Uterus (tissue), 4 donors: ENCODE measurements around the gene SLC7A7. TPM values are rescaled to one million over a fixed set of nuclear protein-coding genes. Genes with fewer than 3 reads are reported as not detected.

Experiments
- DNase-seq, 2 donors: peaks; one replicate each; pipeline ENCODE4 v3.0.0-alpha.2; 2019 to 2020
- H3K27ac ChIP-seq, 2 donors: fragments of 200-600 bp; sonication (generic); 1 replicate in 1 of 2; 2 replicates in 1 of 2; pipeline ENCODE4 v1.5.1; 2016 to 2018
- H3K27me3 ChIP-seq, 2 donors: fragments of 200-600 bp; sonication (generic); one replicate each; pipeline ENCODE4 v1.5.1; 2018 to 2019; ENCODE audit warnings: control low read depth in 1 of 2
- H3K36me3 ChIP-seq, 2 donors: fragments of 200-600 bp; sonication (generic); one replicate each; pipeline ENCODE4 v1.5.1; 2019; ENCODE audit warnings: control low read depth in 1 of 2
- H3K4me1 ChIP-seq, 2 donors: fragments of 200-600 bp; sonication (generic); one replicate each; pipeline ENCODE4 v1.5.1; 2018 to 2019; ENCODE audit warnings: control low read depth in 1 of 2
- H3K4me3 ChIP-seq, 2 donors: fragments of 200-600 bp; sonication (generic); 1 replicate in 1 of 2; 2 replicates in 1 of 2; pipeline ENCODE4 v1.5.1; 2018 to 2019; ENCODE audit warnings: mild to moderate bottlenecking in 1 of 2
- H3K9me3 ChIP-seq, 2 donors: fragments of 200-600 bp; sonication (generic); one replicate each; pipeline ENCODE4 v1.5.1; 2019; ENCODE audit warnings: control low read depth in 1 of 2
- POLR2A ChIP-seq, 2 donors: fragments of 450-650 bp; IDR thresholded peaks; one replicate each; pipeline ENCODE4 v1.6.1; 2016; ENCODE audit warnings: antibody characterized with exemption in 2 of 2, mild to moderate bottlenecking in 1 of 2, moderate library complexity in 1 of 2
- intact Hi-C: fragments of 100-400 bp; cut with DNase I; formaldehyde crosslinking; loops from one replicate; pipeline ENCODE4 v1.15.1; 2023; ENCODE audit warnings: low total_unique reads
- total RNA-seq, 4 donors: library from RNA; depleted of rRNA in 3 of 4; stranded (reverse); fragments of >200 nt in 3 of 4; gene quantifications; one replicate each; pipeline versions ENCODE4 v1.1.0 to v1.2.4, GENCODE V29; 2014 to 2023
- TF ChIP-seq, protein P1 (sequence below), 4 experiments: fragments of 200-600 bp in 2 of 4; fragments of 450-650 bp in 2 of 4; sonication (generic) in 2 of 4; IDR thresholded peaks; one replicate each; pipeline ENCODE4 v1.5.1; 2016 to 2019; ENCODE audit warnings: antibody characterized with exemption in 4 of 4, mild to moderate bottlenecking in 2 of 4, moderate library complexity in 1 of 4
- donor health status: DM: yes; HTN: yes; CAD: no.

Gene SLC7A7
- total RNA-seq, 4 donors from 2014 or later, result 2.8 to 15.6 (median 6.8) TPM

DNA sequence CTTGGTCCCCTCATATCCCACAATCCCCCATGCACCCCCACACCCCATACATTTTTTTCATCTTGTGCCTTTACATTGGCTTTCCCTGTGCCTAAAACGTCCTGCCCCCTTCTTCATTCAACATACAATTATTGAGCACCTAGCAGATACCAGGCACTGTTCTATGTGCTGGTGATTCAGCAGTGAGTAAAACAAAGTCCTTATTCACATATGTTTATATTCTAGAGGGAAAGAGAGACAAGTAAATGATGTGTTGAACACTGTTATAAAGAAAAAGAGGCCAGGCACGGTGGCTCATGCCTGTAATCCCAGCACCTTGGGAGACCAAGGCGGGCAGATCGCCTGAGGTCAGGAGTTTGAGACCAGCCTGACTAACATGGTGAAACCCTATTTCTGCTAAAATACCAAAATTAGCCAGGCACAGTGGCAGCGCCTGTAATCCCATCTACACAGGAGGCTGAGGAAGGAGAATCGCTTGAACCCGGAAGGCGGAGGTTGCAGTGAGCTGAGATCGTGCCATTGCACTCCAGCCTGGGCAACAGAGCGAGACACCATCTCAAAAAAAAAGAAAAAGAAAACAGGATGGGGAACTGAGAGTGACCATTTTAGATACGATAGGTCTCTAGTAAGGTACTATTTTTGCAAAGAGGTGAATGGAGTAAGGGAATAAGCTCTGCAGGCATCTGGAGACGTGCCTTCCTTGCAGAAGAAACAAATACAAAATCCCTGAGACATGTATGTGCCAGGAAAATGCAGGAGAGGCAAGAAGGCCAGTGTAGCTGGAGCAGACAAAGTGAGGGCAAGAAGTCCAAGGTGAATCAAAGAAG is 12.2 kb downstream of the SLC7A7 start:
- no peaks in the 10 kb centered on the region for H3K4me1 ChIP-seq
- intact Hi-C loops, result no loop called here
- no peak for DNase-seq

GRCh38 chr14:22801716-22802115 is 13.5 kb downstream of the SLC7A7 start:
- intact Hi-C loops, result no loop called here
- no peak for DNase-seq
- no peak overlapping the region for H3K27ac ChIP-seq

More for the DNA sequence above, 12.2 kb downstream of the SLC7A7 start:
- Histone ChIP-seq H3K4me3 (no peak overlapping the region), H3K27ac (no peak overlapping the region), H3K36me3 (no peaks in the 10 kb centered on the region), H3K27me3 (no peaks in the 10 kb centered on the region), H3K9me3 (no peaks in the 10 kb centered on the region)
- TF ChIP-seq POLR2A (IDR thresholded peaks at IDR 0.05), result no peak
- TF ChIP-seq, protein P1, sequence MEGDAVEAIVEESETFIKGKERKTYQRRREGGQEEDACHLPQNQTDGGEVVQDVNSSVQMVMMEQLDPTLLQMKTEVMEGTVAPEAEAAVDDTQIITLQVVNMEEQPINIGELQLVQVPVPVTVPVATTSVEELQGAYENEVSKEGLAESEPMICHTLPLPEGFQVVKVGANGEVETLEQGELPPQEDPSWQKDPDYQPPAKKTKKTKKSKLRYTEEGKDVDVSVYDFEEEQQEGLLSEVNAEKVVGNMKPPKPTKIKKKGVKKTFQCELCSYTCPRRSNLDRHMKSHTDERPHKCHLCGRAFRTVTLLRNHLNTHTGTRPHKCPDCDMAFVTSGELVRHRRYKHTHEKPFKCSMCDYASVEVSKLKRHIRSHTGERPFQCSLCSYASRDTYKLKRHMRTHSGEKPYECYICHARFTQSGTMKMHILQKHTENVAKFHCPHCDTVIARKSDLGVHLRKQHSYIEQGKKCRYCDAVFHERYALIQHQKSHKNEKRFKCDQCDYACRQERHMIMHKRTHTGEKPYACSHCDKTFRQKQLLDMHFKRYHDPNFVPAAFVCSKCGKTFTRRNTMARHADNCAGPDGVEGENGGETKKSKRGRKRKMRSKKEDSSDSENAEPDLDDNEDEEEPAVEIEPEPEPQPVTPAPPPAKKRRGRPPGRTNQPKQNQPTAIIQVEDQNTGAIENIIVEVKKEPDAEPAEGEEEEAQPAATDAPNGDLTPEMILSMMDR (IDR thresholded peaks at IDR 0.05), result no peak

GRCh38 chr14:22800346-22800745 is 14.9 kb downstream of the SLC7A7 start:
- Histone ChIP-seq H3K27me3 (no peaks in the 10 kb centered on the region), H3K36me3 (no peaks in the 10 kb centered on the region)
- intact Hi-C loops, result no loop called here

More at GRCh38 chr14:22801716-22802115, 13.5 kb downstream of the SLC7A7 start:
- H3K36me3 ChIP-seq, result no peaks in the 10 kb centered on the region
- TF ChIP-seq POLR2A (IDR thresholded peaks at IDR 0.05), result no peak
- TF ChIP-seq, protein P1 (IDR thresholded peaks at IDR 0.05), result no peak
- H3K4me3 ChIP-seq, result no peak overlapping the region
- H3K9me3 ChIP-seq, result no peaks in the 10 kb centered on the region
- H3K4me1 ChIP-seq, result no peaks in the 10 kb centered on the region
- no peaks in the 10 kb centered on the region for H3K27me3 ChIP-seq

GRCh38 chr14:22798528-22798927 is 16.7 kb downstream of the SLC7A7 start:
- intact Hi-C loops, result no loop called here
- no peak for DNase-seq
- Histone ChIP-seq H3K36me3 (no peaks in the 10 kb centered on the region), H3K9me3 (no peaks in the 10 kb centered on the region), H3K4me3 (no peak overlapping the region), H3K27ac (no peak overlapping the region), H3K27me3 (no peaks in the 10 kb centered on the region), H3K4me1 (no peaks in the 10 kb centered on the region)
- TF ChIP-seq, protein P1 (IDR thresholded peaks at IDR 0.05), result no peak
- TF ChIP-seq POLR2A (IDR thresholded peaks at IDR 0.05), result no peak

More at GRCh38 chr14:22800346-22800745, 14.9 kb downstream of the SLC7A7 start:
- Histone ChIP-seq H3K27ac (no peak overlapping the region), H3K4me3 (no peak overlapping the region), H3K4me1 (no peaks in the 10 kb centered on the region), H3K9me3 (no peaks in the 10 kb centered on the region)
- DNase-seq, result no peak
- no peak for TF ChIP-seq POLR2A (IDR thresholded peaks at IDR 0.05)
- TF ChIP-seq, protein P1 (IDR thresholded peaks at IDR 0.05), result no peak
